Mesodermal cell (in vitro differentiated cells): Measurements from ENCODE around the gene PRRT2.

Source experiments
- H3K27ac ChIP-seq: 2 replicates; pipeline ENCODE4 v1.7.0; 2013; ENCODE audit warnings: mild to moderate bottlenecking, low read depth, low read length, moderate library complexity; ENCODE audit not compliant: severe bottlenecking
- H3K36me3 ChIP-seq: 2 replicates; pipeline ENCODE4 v1.7.1; 2013; ENCODE audit warnings: mild to moderate bottlenecking, low read length, moderate library complexity; ENCODE audit not compliant: control insufficient read depth, insufficient read depth
- H3K4me1 ChIP-seq: one replicate; pipeline ENCODE4 v1.7.1; 2013; ENCODE audit warnings: mild to moderate bottlenecking, low read length; ENCODE audit not compliant: insufficient read depth, control insufficient read depth, poor library complexity, severe bottlenecking
- H3K4me3 ChIP-seq: 2 replicates; pipeline ENCODE4 v1.7.0; 2013; ENCODE audit warnings: low read length, control low read depth, mild to moderate bottlenecking; ENCODE audit not compliant: insufficient read depth, poor library complexity, severe bottlenecking; ENCODE audit errors: extremely low read depth
- H3K9me3 ChIP-seq: 2 replicates; pipeline ENCODE4 v1.7.1; 2013; ENCODE audit warnings: mild to moderate bottlenecking, low read length, moderate library complexity; ENCODE audit not compliant: control insufficient read depth
- WGBS, 2 experiments: methylation state at CpG; one replicate each; pipeline ENCODE4 v1.1.5; 2013; ENCODE audit warnings: missing lambda C conversion rate in 2 of 2; ENCODE audit not compliant: insufficient coverage in 2 of 2; 5-methylcytosine and 5-hydroxymethylcytosine counted together

Gene PRRT2

DNA sequence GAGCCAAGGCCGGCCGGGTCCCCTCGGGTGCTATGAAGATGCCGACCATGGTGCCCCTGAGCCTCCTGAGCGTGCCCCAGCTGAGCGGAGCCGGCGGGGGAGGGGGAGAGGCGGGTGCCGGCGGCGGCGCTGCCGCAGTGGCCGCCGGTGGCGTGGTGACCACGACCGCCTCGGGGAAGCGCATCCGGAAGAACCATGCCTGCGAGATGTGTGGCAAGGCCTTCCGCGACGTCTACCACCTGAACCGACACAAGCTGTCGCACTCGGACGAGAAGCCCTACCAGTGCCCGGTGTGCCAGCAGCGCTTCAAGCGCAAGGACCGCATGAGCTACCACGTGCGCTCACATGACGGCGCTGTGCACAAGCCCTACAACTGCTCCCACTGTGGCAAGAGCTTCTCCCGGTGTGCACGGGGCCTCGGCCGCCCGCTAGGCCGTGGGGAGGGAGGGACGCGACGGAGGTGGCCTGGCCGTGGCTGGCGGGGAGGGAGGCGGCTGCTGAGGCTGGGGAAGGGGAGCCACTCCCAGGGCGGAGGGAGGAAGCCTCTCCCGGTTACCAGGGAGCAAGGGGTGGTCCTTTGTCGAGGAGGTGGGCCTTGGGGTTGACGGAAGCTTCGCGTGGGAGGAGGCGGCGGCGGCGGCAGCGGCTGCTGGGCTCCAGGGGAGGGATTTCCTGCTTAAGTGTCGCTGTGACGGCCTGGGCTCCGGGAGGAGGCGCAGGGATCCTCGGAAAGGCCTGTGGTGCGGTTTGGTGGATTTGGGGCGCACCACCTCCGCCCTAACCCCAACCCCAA, 4.4 kb upstream of the PRRT2 start:
- Histone ChIP-seq H3K9me3 (no peaks in the 10 kb centered on the region), H3K4me3 (peak overlapping the region; percentile 62), H3K4me1 (peaks cover 31% of the 10 kb centered on the region), H3K36me3 (peaks cover 40% of the 10 kb centered on the region), H3K27ac (peak overlapping the region; percentile 80)
- WGBS, 2 experiments: 1 to 2% methylated on average over 55 to 69 of the region's 69 CpGs

- WGBS, 2 experiments: 54 to 60% methylated on average over 23 to 25 of the region's 25 CpGs
- Histone ChIP-seq H3K27ac (peak overlapping the region; percentile 80), H3K4me1 (peaks cover 37% of the 10 kb centered on the region), H3K4me3 (peak overlapping the region; percentile 62), H3K36me3 (peaks cover 38% of the 10 kb centered on the region), H3K9me3 (no peaks in the 10 kb centered on the region)
These were observed 3.6 kb upstream of the PRRT2 start for GRCh38 chr16:29808219-29808900.

- Histone ChIP-seq H3K36me3 (peaks cover 32% of the 10 kb centered on the region), H3K4me3 (peak overlapping the region; percentile 62), H3K9me3 (no peaks in the 10 kb centered on the region), H3K27ac (peak overlapping the region; percentile 16), H3K4me1 (peaks cover 39% of the 10 kb centered on the region)
- 85 to 91% methylated on average over 18 to 21 of the region's 31 CpGs for WGBS, 2 experiments
These were observed 2.8 kb upstream of the PRRT2 start for GRCh38 chr16:29809031-29809747.

DNA sequence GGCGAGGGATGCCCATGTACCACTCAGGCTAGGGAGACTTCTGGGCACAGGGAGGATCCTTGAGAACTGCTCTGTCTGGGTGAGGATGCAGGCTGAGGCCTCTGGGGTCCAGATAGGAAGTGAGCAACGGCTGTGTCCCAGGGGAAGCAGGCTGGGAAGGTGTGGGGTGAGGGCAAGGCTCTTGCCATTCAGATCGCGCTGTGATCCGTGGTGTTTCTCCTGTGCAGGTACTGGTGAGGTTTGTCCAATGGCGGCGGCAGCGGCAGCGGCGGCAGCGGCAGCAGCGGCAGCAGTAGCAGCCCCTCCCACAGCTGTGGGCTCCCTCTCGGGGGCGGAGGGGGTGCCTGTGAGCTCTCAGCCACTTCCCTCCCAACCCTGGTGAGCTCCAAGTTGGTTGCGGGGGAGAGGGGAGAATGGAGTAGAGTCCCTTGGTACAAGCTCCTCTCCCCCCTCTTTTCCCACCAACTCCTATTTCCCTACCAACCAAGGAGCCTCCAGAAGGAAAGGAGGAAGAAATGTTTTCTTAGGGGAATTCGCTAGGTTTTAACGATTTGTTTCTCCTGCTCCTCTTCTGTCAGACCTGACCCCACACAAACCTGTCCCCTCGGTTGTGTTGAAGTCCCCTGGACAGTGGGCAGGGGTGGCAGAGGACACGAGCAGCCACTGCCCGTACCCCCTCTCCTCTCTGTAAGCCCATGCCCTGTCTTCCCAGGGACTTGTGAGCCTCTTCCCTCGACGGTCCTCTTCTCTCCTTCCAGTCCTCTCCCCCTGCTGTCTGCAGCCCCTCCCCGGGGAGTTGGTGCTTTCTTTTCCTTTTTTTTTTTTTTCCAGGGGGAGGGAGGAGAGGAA, 1.9 kb upstream of the PRRT2 start:
- Histone ChIP-seq H3K4me1 (peaks cover 43% of the 10 kb centered on the region), H3K4me3 (peak overlapping the region; percentile 16), H3K36me3 (peaks cover 25% of the 10 kb centered on the region), H3K27ac (peak overlapping the region; percentile 92), H3K9me3 (no peaks in the 10 kb centered on the region)
- 53 to 58% methylated on average over 7 to 14 of the region's 23 CpGs for WGBS, 2 experiments

- H3K4me1 ChIP-seq: peaks cover 45% of the 10 kb centered on the region
- H3K27ac ChIP-seq: peak overlapping the region; percentile 92
- no peaks in the 10 kb centered on the region for H3K9me3 ChIP-seq
- H3K4me3 ChIP-seq: peak overlapping the region; percentile 16
- peaks cover 25% of the 10 kb centered on the region for H3K36me3 ChIP-seq
- 2 to 8% methylated on average over 4 to 7 of the region's 9 CpGs for WGBS, 2 experiments
These were observed 1.3 kb upstream of the PRRT2 start for GRCh38 chr16:29810699-29811169.

- H3K4me1 ChIP-seq: peaks cover 45% of the 10 kb centered on the region
- peak overlapping the region; percentile 92 for H3K27ac ChIP-seq
- no peaks in the 10 kb centered on the region for H3K9me3 ChIP-seq
- H3K4me3 ChIP-seq: peak overlapping the region; percentile 57
- peaks cover 25% of the 10 kb centered on the region for H3K36me3 ChIP-seq
- 1 to 2% methylated on average over 21 to 30 of the region's 31 CpGs for WGBS, 2 experiments
These were observed 660 bp upstream of the PRRT2 start for GRCh38 chr16:29811170-29811895.

GRCh38 chr16:29812754-29813643, 1.0 kb downstream of the PRRT2 start:
- 62 to 71% methylated on average over 7 of the region's 9 CpGs for WGBS, 2 experiments
- Histone ChIP-seq H3K9me3 (no peaks in the 10 kb centered on the region), H3K36me3 (peaks cover 26% of the 10 kb centered on the region), H3K4me3 (peak overlapping the region; percentile 57), H3K4me1 (peaks cover 48% of the 10 kb centered on the region), H3K27ac (peak overlapping the region; percentile 92)

- WGBS, 2 experiments: 78% methylated on average over 9 to 13 of the region's 24 CpGs
- H3K4me3 ChIP-seq: peak overlapping the region; percentile 81
- H3K27ac ChIP-seq: no peak overlapping the region
- H3K9me3 ChIP-seq: no peaks in the 10 kb centered on the region
- H3K36me3 ChIP-seq: peaks cover 28% of the 10 kb centered on the region
- H3K4me1 ChIP-seq: peaks cover 44% of the 10 kb centered on the region
These were observed 1.9 kb downstream of the PRRT2 start for GRCh38 chr16:29813644-29814562.
